Measurements from ENCODE around the gene NFKBIE.
A peak's percentile ranks its signal among the peaks of the same experiment; 100 is the strongest.

The NFKBIE gene

DNA sequence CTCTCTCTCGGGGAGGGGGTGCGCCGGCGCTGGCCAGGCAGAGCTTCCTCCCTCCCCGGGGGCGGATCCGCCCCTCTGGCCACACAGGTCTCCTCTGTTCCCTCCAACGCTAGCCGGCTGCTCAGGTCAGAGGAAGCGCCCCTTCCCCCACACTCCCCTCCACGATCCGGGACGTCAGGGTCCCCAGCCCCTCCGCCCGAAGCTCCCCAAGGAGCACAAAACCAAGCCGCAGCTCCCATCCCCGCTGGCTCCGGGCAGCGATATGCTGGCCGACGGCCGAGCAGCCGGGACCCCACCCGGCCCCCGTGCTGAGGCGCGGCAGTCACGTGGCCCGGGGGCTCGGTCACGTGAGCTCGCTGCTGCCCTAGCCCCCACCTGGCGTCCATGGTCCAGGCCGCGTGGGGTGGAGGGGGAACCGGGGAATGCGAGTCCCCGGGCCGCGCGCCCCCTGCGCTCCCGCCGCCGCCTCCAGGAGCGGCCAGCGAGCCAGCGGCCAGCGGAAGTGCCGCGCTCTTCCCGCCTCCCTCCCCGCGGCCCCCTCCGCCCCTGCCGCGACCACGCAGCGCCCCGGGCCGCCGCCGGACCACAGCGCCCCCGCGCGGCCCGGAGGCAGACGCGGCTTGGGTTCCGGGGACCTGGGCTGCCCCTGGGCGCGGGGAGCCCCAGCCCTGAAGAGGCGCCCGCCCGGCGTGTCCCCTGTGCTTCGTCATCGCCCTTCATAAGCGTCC, 8.2 kb downstream of the NFKBIE start, which contains the start of gene SLC35B2:
Gene SLC35B2, minus strand, starts transcription at position 504 of the 728 bp plus-strand sequence. Its CDS starts 118 bp downstream, at position 386.
- DNase-seq, result no peak

GRCh38 chr6:44256775-44257024, 8.7 kb downstream of the NFKBIE start:
- no peak for DNase-seq

DNA sequence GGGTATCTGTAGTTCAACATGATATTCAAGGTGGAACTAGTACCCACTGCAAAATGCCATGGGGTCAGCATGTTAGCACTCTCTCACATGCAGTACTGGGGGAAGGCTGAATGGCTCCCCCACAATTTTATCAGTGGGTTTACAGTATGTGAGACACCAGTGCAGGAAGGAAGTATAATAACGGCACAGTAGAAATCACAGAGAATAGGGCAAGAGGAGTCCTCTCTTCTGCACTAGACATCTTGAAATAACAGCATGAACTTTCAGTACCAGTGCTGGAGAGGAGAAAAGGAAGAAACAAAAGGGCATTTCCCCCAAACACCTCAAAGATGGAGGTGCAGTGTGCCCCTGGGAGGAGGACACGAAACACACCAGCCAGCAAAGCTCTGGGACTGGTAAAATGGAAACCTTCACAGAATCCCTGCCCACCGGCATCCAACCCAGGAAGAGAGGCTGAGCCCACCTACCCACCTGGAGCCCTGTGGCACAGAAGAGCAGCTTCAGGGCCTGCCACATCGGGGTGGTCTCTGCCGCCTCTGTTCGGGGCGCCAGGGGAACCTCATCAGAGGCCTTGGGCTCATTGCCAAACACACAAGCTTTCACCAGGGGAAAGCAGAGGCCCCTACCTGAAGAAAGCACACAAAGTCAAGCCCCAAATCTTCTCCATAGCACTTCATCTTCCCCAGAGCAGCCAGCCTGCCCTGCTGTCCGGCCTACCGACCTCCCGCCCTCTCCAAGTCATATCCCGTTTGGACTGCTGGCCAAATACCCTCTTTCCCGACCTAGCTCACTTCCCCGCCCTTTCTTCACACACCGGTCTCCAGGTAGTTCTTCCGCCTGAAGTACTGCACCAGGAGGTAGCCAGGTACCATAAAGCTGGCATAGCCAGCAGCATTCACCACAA, 9.2 kb downstream of the NFKBIE start:
- no peak for DNase-seq

GRCh38 chr6:44255105-44255808, 10.1 kb downstream of the NFKBIE start:
- DNase-seq, result no peak

- no peak for DNase-seq
Measured at GRCh38 chr6:44254191-44255104, 10.9 kb downstream of the NFKBIE start.

DNA sequence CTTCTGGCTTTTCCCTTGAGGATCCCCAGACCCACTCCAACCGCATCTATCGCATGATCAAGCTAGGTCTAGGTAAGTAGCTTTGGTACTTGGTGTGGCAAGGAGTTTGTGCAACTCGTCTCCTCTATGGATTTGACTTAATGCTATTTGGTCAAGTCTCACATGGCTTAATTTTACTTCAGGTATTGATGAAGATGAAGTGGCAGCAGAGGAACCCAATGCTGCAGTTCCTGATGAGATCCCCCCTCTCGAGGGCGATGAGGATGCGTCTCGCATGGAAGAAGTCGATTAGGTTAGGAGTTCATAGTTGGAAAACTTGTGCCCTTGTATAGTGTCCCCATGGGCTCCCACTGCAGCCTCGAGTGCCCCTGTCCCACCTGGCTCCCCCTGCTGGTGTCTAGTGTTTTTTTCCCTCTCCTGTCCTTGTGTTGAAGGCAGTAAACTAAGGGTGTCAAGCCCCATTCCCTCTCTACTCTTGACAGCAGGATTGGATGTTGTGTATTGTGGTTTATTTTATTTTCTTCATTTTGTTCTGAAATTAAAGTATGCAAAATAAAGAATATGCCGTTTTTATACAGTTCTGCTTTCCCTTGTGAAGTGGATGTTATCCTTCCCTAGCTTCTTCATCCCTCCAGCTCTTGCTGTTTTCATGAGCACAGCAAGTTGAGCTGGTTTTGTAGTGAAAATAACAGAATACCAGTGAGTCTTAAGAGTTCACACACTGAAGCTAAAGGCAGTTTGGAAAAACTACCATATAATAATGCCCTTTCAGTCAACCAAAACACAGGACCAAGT, 11.8 kb downstream of the NFKBIE start:
- no peak for DNase-seq

- no peak for DNase-seq
Measured at GRCh38 chr6:44251576-44252524, 13.5 kb downstream of the NFKBIE start.

- DNase-seq, result no peak
Measured at GRCh38 chr6:44250718-44251123, 14.6 kb downstream of the NFKBIE start.

DNA sequence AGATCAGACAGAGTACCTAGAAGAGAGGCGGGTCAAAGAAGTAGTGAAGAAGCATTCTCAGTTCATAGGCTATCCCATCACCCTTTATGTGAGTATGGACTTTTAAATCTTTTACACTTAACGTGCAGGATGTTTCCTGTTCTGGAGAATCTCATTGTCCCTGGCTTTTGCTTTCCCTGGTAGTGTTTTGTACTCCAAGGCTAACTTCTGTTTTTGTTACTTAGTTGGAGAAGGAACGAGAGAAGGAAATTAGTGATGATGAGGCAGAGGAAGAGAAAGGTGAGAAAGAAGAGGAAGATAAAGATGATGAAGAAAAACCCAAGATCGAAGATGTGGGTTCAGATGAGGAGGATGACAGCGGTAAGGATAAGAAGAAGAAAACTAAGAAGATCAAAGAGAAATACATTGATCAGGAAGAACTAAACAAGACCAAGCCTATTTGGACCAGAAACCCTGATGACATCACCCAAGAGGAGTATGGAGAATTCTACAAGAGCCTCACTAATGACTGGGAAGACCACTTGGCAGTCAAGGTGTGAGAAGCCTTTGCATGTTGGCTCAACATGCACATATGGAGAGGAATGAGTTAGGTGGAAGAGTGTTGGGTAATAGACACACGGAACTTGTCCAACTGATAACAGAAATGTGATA, 15.2 kb downstream of the NFKBIE start:
- no peak for DNase-seq

GRCh38 chr6:44249082-44249748, 16.1 kb downstream of the NFKBIE start:
- DNase-seq, result no peak

DNA sequence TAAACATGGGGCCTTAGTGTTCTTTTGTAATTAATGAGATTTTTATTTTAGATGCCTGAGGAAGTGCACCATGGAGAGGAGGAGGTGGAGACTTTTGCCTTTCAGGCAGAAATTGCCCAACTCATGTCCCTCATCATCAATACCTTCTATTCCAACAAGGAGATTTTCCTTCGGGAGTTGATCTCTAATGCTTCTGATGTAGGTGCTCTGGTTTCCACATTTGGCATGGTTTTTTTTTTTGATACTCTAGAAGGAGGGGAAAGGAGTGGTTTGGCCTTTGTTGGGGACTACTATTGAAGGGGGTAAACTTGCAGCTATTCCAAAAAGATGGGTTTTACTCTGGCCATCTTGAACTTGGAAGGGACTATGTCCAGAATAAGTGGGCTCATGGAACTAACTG, 16.8 kb downstream of the NFKBIE start:
- DNase-seq, result no peak

GRCh38 chr6:44247338-44248302, 17.7 kb downstream of the NFKBIE start:
- no peak for DNase-seq

DNA sequence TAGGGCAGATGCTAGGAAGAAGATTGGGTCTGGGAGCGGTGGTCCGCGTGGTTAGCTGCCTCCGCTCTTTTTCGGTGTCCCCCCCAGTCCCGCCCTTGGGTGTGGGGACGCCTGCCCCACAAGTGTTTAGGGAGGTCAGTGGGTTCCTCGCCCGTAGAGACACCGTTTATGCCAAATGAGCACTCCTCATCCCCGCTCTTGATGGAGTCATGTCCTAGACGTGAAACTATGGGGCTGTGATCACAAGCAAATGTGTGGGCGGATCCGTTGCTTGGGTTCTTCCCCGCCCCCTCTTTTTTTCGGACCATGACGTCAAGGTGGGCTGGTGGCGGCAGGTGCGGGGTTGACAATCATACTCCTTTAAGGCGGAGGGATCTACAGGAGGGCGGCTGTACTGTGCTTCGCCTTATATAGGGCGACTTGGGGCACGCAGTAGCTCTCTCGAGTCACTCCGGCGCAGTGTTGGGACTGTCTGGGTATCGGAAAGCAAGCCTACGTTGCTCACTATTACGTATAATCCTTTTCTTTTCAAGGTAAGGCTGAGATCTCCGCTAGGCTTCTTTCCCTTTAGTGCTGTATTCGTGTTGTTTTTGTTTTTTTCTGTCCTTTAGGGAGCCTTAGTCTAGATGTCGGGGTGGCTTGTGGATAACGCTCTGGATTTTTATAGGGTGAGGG, 18.6 kb downstream of the NFKBIE start, which contains the start of gene HSP90AB1:
Gene HSP90AB1, plus strand, starts transcription at position 439 of the 675 bp plus-strand sequence. CDS start 1,529 bp downstream, outside the sequence.
- DNase-seq, result peak; percentile 97

DNA sequence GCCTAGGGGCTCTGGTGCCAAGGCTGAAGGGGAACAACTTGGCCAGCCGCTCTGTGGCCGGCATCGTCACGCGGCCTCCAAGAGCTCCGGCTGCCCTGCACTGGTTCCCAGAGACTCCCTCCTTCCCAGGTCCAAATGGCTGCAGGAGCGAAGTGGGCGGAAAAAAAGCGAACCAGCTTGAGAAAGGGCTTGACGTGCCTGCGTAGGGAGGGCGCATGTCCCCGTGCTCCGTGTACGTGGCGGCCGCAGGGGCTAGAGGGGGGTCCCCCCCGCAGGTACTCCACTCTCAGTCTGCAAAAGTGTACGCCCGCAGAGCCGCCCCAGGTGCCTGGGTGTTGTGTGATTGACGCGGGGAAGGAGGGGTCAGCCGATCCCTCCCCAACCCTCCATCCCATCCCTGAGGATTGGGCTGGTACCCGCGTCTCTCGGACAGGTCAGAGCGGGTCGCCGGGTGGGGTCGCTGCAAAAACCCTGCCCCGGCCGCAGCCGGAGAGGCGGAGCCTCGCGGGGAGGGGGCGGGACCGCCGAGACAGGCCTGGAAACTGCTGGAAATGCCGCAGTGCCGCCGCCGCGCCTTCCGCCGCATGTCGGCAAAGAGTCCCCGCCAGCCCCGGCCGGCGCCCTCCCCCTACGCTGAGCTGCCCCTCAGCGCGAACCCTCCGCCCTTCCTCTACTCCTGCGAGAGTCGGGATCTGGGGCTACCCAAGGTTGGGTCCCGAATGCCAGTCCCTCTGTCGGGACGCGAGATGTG, 19.3 kb downstream of the NFKBIE start:
- peak; percentile 56 for DNase-seq

- DNase-seq, result no peak
Measured at GRCh38 chr6:44245391-44245911, 19.9 kb downstream of the NFKBIE start.

DNA sequence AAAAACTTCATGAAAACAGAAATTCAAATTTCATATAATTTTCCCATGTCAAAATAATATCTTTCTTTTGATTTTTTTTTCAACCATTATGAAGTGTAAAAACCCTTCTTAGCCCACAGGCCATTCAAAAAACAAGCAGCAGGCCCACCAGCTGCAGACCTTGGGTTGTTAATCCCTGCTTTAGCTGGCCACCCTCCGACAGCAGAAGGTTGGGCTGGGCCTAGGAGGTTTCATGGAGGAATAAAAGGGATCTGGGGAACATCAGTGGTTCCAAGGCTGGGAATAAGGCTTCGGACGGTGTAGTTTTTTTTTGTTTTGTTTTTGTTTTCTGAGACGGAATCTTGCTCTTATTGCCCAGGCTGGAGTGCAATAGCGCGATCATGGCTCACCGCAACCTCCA, 22.0 kb downstream of the NFKBIE start:
- no peak for DNase-seq

All from DMS153 (cell line).